Activated T-helper 9 cell treated with anti-CD3 and anti-CD28 coated beads, Interleukin-2, amount 50 U/mL, for 16 hours (primary cell): ENCODE results near the gene OR10C1.

ENCODE experiments used
- DNase-seq: peaks from one replicate; pipeline ENCODE4 v3.0.0-alpha.2; 2020; ENCODE audit warnings: low read depth

Gene OR10C1

GRCh38 chr6:29478740-29479139, 39.6 kb downstream of the OR10C1 start:
- DNase-seq = no peak

GRCh38 chr6:29479560-29479959, 40.5 kb downstream of the OR10C1 start:
- DNase-seq = no peak

- DNase-seq = no peak
Observed at GRCh38 chr6:29483186-29483585, 44.1 kb downstream of the OR10C1 start.

GRCh38 chr6:29483735-29484134, 44.6 kb downstream of the OR10C1 start:
- DNase-seq = no peak

GRCh38 chr6:29486577-29486976, 47.5 kb downstream of the OR10C1 start:
- no peak for DNase-seq

GRCh38 chr6:29487131-29487530, 48.0 kb downstream of the OR10C1 start:
- no peak for DNase-seq

GRCh38 chr6:29487660-29488059, 48.6 kb downstream of the OR10C1 start, which contains the start of gene MAS1L:
Gene MAS1L (minus strand): TSS chr6:29487956. CDS start chr6:29487902, 54 bp downstream.
- no peak for DNase-seq

- DNase-seq = no peak
Observed at GRCh38 chr6:29488874-29489273, 49.8 kb downstream of the OR10C1 start.

GRCh38 chr6:29489286-29489685, 50.2 kb downstream of the OR10C1 start:
- no peak for DNase-seq

- no peak for DNase-seq
Observed at GRCh38 chr6:29490055-29490454, 50.9 kb downstream of the OR10C1 start.

GRCh38 chr6:29490552-29490951, 51.4 kb downstream of the OR10C1 start:
- no peak for DNase-seq
